Sigmoid colon (tissue), 4 donors: ENCODE measurements around the gene CPSF4L.

Experiments used
- EP300 ChIP-seq, 4 donors: sonication (generic); formaldehyde crosslinking; IDR thresholded peaks; one replicate each; pipeline ENCODE4 v1.6.1; 2017; ENCODE audit warnings: antibody characterized with exemption in 4 of 4
- POLR2A ChIP-seq, 2 donors: fragments of 450-650 bp; IDR thresholded peaks; one replicate each; pipeline ENCODE4 v1.6.1; 2016; ENCODE audit warnings: antibody characterized with exemption in 2 of 2, mild to moderate bottlenecking in 2 of 2, moderate library complexity in 2 of 2
- POLR2AphosphoS5 ChIP-seq, 4 donors: sonication (generic); formaldehyde crosslinking; IDR thresholded peaks; one replicate each; pipeline ENCODE4 v1.6.1; 2017; ENCODE audit warnings: antibody characterized with exemption in 4 of 4
- TF ChIP-seq, protein P1 (sequence below), 4 experiments: fragments of 450-650 bp in 3 of 4; fragments of 200-600 bp in 1 of 4; IDR thresholded peaks; one replicate each; pipeline ENCODE4 v1.5.1; 2016 to 2019; ENCODE audit warnings: antibody characterized with exemption in 4 of 4, mild to moderate bottlenecking in 3 of 4, moderate library complexity in 2 of 4

DNA sequence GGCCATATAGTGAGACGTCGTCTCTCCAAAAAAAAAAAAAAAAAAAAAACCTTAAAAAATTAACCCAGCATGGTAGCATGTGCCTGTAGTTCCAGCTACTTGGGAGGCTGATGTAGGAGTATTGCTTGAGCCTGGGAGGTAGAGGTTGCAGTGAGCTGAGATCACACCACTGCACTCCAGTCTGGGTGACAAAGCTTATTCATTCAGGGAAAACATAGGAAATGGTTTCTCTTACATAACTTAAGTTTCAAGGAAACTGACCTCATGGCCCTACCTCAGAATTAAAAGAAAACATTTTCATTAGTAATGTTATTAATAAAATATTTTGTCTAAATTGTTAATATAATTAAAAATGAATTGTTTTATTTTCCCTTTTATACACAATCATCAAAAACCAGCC lies 37.4 kb downstream of the CPSF4L start:
- TF ChIP-seq, protein P1, sequence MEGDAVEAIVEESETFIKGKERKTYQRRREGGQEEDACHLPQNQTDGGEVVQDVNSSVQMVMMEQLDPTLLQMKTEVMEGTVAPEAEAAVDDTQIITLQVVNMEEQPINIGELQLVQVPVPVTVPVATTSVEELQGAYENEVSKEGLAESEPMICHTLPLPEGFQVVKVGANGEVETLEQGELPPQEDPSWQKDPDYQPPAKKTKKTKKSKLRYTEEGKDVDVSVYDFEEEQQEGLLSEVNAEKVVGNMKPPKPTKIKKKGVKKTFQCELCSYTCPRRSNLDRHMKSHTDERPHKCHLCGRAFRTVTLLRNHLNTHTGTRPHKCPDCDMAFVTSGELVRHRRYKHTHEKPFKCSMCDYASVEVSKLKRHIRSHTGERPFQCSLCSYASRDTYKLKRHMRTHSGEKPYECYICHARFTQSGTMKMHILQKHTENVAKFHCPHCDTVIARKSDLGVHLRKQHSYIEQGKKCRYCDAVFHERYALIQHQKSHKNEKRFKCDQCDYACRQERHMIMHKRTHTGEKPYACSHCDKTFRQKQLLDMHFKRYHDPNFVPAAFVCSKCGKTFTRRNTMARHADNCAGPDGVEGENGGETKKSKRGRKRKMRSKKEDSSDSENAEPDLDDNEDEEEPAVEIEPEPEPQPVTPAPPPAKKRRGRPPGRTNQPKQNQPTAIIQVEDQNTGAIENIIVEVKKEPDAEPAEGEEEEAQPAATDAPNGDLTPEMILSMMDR (IDR thresholded peaks at IDR 0.05): no peak
- no peak for TF ChIP-seq POLR2AphosphoS5 (IDR thresholded peaks at IDR 0.05)
- TF ChIP-seq POLR2A (IDR thresholded peaks at IDR 0.05): no peak
- no peak for TF ChIP-seq EP300 (IDR thresholded peaks at IDR 0.05)
